Activated naive CD4-positive, alpha-beta T cell treated with anti-CD3 and anti-CD28 coated beads for 36 hours (primary cell): ENCODE data around the gene OSBPL5. TPM values are rescaled to one million over a fixed set of nuclear protein-coding genes. Genes with fewer than 3 reads are reported as not detected.

Source experiments
- CTCF ChIA-PET: fragments of 350-600 bp; sonication (Branson Sonifier 250); formaldehyde crosslinking; loops from one replicate; lab custom pipeline; 2021; ENCODE audit warnings: antibody characterized with exemption; lab: Charles Lee
- DNase-seq: peaks from one replicate; pipeline ENCODE4 v3.0.0-alpha.2; 2020
- H3K27ac Mint-ChIP-seq: one replicate; pipeline ENCODE4 v1.8.0; 2021; ENCODE audit warnings: mild to moderate bottlenecking, mixed read lengths
- H3K27me3 Mint-ChIP-seq: one replicate; pipeline ENCODE4 v1.8.0; 2021; ENCODE audit warnings: low read depth, mixed read lengths
- H3K36me3 Mint-ChIP-seq: one replicate; pipeline ENCODE4 v1.8.0; 2021; ENCODE audit warnings: low read depth, mixed read lengths
- H3K4me1 Mint-ChIP-seq: one replicate; pipeline ENCODE4 v1.8.0; 2021; ENCODE audit warnings: low read depth, mixed read lengths
- H3K4me3 Mint-ChIP-seq: one replicate; pipeline ENCODE4 v1.8.0; 2021; ENCODE audit warnings: mild to moderate bottlenecking, moderate library complexity, mixed read lengths
- H3K9me3 Mint-ChIP-seq: one replicate; pipeline ENCODE4 v1.8.0; 2021; ENCODE audit warnings: mixed read lengths
- intact Hi-C: fragments of 100-400 bp; cut with micrococcal nuclease; formaldehyde crosslinking; loops from one replicate; pipeline ENCODE4 v1.15.1; 2023
- total RNA-seq, 2 experiments: library from RNA; stranded (reverse); gene quantifications; one replicate each; pipeline ENCODE4 v1.2.3, GENCODE V29; 2021

The OSBPL5 gene
- total RNA-seq, 2 experiments from 2014 or later, result 3.5 to 3.9 TPM

DNA sequence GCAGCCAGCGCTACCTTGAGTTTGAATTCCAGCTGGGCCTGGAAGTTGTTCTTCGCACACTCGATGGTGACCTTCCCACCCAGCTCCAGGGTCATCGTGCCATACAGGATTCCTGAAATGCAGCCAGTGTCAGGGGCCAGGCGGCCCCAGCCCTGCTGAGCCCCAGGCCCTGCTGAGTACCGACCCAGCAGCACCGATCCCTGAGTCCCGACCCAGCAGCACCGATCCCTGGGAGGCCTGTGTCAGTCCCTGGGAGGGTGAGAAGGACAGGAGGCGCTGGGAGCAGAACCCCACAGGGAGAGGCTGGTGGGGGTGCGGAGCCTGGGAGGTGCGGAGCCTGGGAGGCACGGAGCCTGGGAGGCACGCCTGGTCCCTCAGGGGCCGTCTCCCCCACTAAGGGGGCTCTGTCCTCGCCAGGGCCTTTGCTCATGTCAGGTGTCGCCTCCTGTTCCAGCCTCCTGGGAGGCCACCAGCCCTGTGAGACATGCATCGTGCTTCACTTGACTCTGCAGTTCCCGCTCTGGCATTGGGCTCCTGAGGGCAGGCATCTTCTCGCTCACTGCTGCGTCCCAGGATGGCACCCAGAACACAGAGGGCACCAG, 70.8 kb downstream of the OSBPL5 start:
- H3K4me3 Mint-ChIP-seq, result no peak overlapping the region
- no peaks in the 10 kb centered on the region for H3K9me3 Mint-ChIP-seq
- no peak for DNase-seq
- H3K27ac Mint-ChIP-seq, result no peak overlapping the region
- intact Hi-C loops, result loop anchor here (5.0 kb wide), 1 partner anchor 72 kb away; no protein-coding TSS in a partner anchor
- CTCF ChIA-PET, result interaction anchor here (0.9 to 1.3 kb wide), 4 partner anchors 8 to 561 kb away, joined by 3 to 5 read pairs (median 4); no protein-coding TSS in a partner anchor
- H3K4me1 Mint-ChIP-seq, result peaks cover 3% of the 10 kb centered on the region
- no peaks in the 10 kb centered on the region for H3K27me3 Mint-ChIP-seq
- H3K36me3 Mint-ChIP-seq, result no peaks in the 10 kb centered on the region

DNA sequence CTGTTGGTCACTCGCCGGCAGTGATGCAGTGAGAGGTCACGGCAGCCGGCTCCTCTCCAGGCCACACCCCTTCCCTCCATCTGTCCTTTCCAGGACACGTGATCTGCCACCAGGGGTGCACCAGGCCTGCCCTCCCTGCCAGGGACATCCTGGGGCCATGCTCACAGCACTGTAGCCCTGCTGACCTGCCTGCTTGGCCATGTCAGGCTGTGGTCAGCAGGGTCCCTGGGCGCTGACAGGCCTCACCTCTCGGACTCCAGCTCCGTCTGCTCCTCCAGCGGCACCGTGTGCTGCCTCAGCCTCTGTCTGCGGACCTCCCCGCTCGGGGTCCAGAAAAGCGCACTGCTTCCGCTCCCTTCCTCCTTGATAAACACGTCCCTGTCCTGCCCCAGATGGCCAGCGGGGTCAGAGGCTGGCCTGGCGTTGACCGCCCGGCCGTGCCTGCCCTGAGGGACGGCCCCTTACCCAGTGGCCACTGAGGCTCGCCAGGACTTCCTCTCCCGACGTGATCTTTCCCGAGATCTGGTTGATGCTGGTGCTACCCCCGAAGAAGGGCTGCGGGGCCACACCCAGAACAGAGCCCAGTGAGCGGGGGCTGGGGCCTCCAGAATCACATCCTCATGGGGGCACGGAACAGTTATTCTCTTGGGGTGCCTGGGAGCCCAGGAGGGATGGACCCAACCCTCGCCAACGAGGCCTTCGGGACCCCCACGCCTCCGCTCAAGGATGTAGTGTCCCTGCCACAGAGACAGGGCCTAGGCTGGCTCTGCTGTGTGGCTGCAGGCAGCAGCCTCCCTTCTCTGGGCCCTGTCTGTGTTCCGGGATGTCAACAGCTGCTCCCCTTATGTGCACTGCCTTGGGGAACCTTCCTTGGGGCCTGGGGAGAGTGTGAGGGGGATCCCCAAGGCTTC, 71.6 kb downstream of the OSBPL5 start:
- H3K4me3 Mint-ChIP-seq, result no peak overlapping the region
- no peaks in the 10 kb centered on the region for H3K4me1 Mint-ChIP-seq
- no peaks in the 10 kb centered on the region for H3K36me3 Mint-ChIP-seq
- intact Hi-C loops, result loop anchor here (5.0 kb wide), 1 partner anchor 71 kb away; no protein-coding TSS in a partner anchor
- no peaks in the 10 kb centered on the region for H3K9me3 Mint-ChIP-seq
- no peak for DNase-seq
- no peak overlapping the region for H3K27ac Mint-ChIP-seq
- H3K27me3 Mint-ChIP-seq, result no peaks in the 10 kb centered on the region
- CTCF ChIA-PET, result interaction anchor here (1.1 to 4.6 kb wide), 4 partner anchors 7 to 560 kb away, joined by 5 to 38 read pairs (median 12); no protein-coding TSS in a partner anchor

DNA sequence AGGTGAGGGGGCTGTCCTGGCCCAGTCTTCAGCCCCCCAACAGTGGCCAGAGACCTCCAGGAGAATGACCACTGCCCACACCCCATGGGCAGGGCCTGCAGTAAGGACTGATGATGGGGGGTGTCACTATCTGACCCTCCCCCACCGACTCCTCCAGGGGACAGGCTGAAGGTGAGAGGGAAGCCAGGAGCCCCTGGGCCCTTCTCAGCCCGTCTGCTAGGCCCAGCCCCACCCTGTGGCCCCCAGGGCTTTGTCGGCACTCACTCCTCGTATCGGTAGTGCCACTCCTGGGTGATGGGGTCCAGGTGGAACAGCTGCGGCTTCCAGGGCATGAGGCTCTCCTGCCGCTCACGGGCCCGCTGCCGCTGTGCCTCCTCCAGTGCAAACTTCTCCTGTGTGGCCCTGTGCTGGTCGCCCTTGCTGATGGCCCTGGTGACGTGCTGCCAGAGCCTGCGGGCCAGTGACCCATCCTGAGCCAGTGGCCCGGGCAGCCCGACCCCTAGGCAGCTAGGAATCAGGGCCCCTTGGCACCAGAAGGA, 72.4 kb downstream of the OSBPL5 start:
- DNase-seq, result no peak
- intact Hi-C loops, result loop anchor here (5.0 kb wide), 1 partner anchor 70 kb away; no protein-coding TSS in a partner anchor
- no peaks in the 10 kb centered on the region for H3K36me3 Mint-ChIP-seq
- no peaks in the 10 kb centered on the region for H3K4me1 Mint-ChIP-seq
- no peak overlapping the region for H3K4me3 Mint-ChIP-seq
- H3K27me3 Mint-ChIP-seq, result no peaks in the 10 kb centered on the region
- no peaks in the 10 kb centered on the region for H3K9me3 Mint-ChIP-seq
- no peak overlapping the region for H3K27ac Mint-ChIP-seq
- CTCF ChIA-PET, result interaction anchor here (0.9 to 4.6 kb wide), 4 partner anchors 45 to 559 kb away, joined by 4 to 38 read pairs (median 12); no protein-coding TSS in a partner anchor

DNA sequence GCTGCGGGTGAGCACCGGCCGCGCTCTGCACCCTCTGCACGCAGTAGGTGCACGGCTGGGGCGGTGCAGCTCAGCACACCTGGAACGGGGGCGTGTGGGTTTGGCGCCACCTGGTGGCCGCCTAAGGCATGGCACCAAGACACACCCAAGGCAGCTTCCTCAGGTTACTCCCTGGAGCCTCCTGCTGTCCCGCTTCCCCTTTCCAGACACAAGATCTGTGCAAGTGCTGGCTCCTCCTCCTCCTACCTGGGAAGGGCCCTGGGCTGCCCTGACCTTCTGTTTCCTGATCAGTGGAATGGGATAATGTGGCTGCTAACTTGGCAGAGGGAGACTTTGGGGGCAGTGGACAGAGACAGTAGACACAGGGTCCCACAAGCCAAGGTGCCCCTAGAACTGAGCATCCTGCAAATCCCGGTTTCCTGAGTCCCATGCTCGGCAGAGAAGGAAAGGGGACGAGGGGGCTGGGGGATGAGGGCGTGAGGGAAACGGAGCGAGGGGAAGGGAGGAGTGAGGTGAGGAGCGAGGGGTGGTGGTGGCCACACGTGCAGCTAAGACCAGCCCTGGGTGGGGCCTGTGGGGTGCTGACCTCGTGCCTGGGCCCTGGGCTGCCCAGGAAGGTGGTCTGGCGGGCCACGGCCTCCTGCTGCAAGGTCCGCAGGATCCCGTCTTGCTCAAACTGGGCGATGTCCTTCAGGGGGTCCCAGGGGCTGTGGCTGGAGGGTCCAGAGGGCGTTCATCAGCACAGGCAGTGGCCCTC, 73.1 kb downstream of the OSBPL5 start:
- DNase-seq, result peak; percentile 78
- intact Hi-C loops, result loop anchor here (1.0 to 5.0 kb wide), 5 partner anchors 55 to 560 kb away; no protein-coding TSS in a partner anchor

DNA sequence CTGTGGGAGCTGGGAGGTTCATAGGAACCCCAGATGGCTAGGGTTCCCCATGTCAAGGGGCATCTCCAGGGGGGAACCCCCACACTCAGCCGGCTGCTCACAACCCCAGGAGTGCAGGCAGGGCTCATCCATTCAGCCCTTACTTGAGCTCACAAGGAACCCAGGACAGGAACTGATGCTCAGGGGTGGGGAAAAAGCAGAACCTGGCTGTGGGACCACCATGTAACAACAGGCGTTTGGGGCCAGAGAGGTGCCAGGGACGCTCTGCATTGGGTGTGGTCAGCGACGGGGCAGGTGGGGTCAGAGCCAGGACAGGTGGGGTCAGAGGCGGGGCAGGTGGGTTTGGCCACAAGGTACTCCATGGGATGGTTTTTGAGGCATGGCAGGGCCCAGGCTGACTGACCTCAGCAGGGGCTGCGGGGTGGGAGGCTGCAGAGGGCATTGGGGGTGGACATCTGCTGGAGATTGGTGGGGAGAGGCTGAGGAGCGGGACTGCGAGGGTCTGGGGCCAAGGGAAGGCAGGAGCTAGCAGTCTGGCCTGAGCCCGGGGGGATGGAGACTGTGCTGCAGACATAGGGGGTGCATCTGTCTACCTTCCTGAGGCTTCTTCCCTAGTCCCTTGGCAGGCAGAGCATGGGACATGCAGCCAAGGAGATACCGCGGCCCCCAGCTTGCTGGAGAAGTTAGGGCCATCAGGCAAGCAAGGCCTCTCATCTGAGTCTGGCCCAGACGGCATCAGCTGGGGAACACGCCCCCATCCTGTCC, 73.8 kb downstream of the OSBPL5 start:
- H3K9me3 Mint-ChIP-seq, result no peaks in the 10 kb centered on the region
- CTCF ChIA-PET, result interaction anchor here (0.6 to 4.6 kb wide), 27 partner anchors 10 to 558 kb away, joined by 3 to 38 read pairs (median 4); no protein-coding TSS in a partner anchor

More for the DNA sequence above, 73.1 kb downstream of the OSBPL5 start:
- no peak overlapping the region for H3K4me3 Mint-ChIP-seq
- H3K4me1 Mint-ChIP-seq, result no peaks in the 10 kb centered on the region
- H3K27me3 Mint-ChIP-seq, result no peaks in the 10 kb centered on the region
- no peak overlapping the region for H3K27ac Mint-ChIP-seq
- CTCF ChIA-PET, result interaction anchor here (0.6 to 4.6 kb wide), 27 partner anchors 10 to 558 kb away, joined by 3 to 38 read pairs (median 4); no protein-coding TSS in a partner anchor
- H3K36me3 Mint-ChIP-seq, result no peaks in the 10 kb centered on the region
- H3K9me3 Mint-ChIP-seq, result no peaks in the 10 kb centered on the region

DNA sequence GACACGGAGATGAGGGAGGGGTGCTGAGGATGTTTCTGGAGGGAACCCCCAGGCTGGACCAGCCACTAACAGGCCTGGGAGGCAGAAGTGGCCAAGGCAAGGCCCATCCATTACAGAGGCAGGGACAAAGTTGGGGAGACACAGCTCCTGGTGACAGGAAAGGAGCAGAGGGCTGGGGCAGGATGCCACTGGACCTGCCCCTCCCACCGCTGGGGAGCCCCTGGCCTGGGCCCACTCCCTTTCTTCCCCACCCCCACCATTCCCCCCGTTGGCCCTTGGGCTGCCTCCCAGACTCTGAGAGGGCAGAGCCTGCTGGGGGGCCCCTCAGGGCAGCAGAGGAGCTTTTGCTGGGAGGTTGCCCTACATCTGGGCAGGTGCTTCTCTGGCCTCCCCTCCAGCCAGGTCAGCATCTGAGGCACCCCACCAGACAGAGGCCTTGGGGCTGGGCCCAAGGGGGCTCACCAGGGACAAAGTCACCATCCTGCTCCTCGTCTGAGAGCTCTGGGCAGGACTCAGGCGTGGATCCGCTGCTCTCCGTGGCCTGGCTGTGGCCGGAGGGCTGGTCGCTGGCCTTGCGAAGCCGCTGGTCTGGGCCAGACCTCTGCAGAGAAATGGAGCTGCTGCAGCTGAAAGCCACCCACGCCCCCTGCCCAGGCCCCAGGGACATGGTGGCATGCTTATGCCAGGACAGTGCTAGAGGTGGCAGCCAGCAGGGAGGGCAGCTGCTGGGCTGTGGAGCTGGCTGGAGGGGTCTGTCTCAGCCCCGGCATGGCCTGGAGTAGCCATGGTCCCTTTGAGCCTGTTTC, 74.8 kb downstream of the OSBPL5 start:
- no peaks in the 10 kb centered on the region for H3K9me3 Mint-ChIP-seq
- H3K27ac Mint-ChIP-seq, result no peak overlapping the region
- DNase-seq, result no peak
- H3K36me3 Mint-ChIP-seq, result no peaks in the 10 kb centered on the region
- intact Hi-C loops, result loop anchor here (5.0 kb wide), 1 partner anchor 68 kb away; no protein-coding TSS in a partner anchor
- CTCF ChIA-PET, result interaction anchor here (1.1 to 4.6 kb wide), 10 partner anchors 11 to 557 kb away, joined by 3 to 38 read pairs (median 8); no protein-coding TSS in a partner anchor
- no peaks in the 10 kb centered on the region for H3K4me1 Mint-ChIP-seq
- no peaks in the 10 kb centered on the region for H3K27me3 Mint-ChIP-seq
- H3K4me3 Mint-ChIP-seq, result no peak overlapping the region

More for the DNA sequence above, 73.8 kb downstream of the OSBPL5 start:
- Mint-ChIP-seq H3K27ac (no peak overlapping the region), H3K4me3 (no peak overlapping the region), H3K36me3 (no peaks in the 10 kb centered on the region), H3K4me1 (no peaks in the 10 kb centered on the region), H3K27me3 (no peaks in the 10 kb centered on the region)
- intact Hi-C loops, result loop anchor here (1.0 to 5.0 kb wide), 5 partner anchors 54 to 559 kb away; no protein-coding TSS in a partner anchor
- DNase-seq, result no peak

DNA sequence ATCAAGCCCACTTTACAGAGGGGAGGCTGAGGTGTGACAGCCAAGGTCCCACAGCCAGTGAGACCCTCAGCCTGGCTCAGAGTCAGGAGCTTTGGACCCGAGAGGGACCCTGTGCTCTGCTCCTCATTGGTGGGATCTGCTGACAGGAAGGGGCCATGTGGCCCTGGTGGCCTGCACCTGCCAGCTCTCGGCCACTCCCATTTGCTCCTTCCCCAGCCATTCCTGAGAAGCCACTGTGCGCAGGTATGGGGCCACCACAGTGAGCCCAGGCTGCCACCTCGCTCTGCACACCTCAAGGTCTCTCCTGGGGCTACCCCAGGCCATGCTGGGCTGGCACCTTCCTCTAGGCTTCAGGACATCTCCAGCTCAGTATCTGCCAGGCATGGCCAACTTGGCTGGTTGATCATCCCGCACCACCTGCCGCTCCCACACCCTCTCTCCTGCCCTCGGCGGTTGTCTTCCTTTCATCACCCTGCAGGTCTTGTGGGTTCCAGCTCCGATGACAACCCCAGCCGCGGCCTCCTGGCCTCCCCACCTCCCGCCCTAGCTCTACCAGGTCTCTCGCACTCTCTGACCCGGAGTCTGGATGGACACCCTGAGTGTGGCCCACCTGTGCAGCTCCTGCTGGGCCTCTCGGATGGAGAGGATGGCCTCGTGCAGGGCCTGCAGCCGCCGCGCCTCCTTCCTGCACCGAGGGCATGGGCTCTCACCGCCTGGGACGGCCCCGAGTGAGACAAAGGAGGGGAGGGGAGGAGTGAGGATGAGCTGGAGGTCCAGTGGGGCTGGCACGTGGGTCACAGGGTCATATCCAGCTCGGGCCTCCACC, 75.7 kb downstream of the OSBPL5 start:
- intact Hi-C loops, result loop anchor here (5.0 kb wide), 1 partner anchor 67 kb away; no protein-coding TSS in a partner anchor
- Mint-ChIP-seq H3K36me3 (no peaks in the 10 kb centered on the region), H3K4me3 (no peak overlapping the region), H3K27me3 (no peaks in the 10 kb centered on the region), H3K4me1 (no peaks in the 10 kb centered on the region), H3K9me3 (no peaks in the 10 kb centered on the region), H3K27ac (no peak overlapping the region)
- DNase-seq, result no peak
- CTCF ChIA-PET, result interaction anchor here (1.2 to 4.6 kb wide), 5 partner anchors 10 to 556 kb away, joined by 3 to 38 read pairs (median 17); no protein-coding TSS in a partner anchor

DNA sequence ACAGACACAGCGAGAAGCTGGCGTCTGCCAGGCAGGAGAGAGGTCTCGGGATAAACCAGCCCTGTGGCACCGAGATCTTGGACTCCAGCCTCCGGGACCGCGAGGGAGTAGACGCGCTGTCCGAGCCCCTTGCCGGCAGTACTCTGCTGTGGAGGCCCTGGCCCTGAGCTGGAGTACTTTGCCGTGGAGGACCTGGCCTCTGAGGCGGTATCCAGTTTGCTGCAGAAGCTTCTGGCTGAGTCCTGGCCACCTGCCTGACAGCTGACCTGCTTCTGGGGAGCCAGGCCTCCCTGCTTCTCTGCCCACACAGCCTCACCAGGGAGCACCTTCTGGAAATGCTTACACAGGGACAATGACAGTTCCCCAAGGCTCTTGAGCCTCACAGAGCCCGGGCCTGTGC, 76.3 kb downstream of the OSBPL5 start:
- no peaks in the 10 kb centered on the region for H3K36me3 Mint-ChIP-seq
- CTCF ChIA-PET, result interaction anchor here (1.2 to 4.6 kb wide), 3 partner anchors 9 to 555 kb away, joined by 3 to 38 read pairs (median 8); no protein-coding TSS in a partner anchor
- intact Hi-C loops, result no loop called here
- no peak overlapping the region for H3K4me3 Mint-ChIP-seq
- H3K9me3 Mint-ChIP-seq, result no peaks in the 10 kb centered on the region
- no peak for DNase-seq
- H3K27ac Mint-ChIP-seq, result no peak overlapping the region
- no peaks in the 10 kb centered on the region for H3K4me1 Mint-ChIP-seq
- H3K27me3 Mint-ChIP-seq, result no peaks in the 10 kb centered on the region

DNA sequence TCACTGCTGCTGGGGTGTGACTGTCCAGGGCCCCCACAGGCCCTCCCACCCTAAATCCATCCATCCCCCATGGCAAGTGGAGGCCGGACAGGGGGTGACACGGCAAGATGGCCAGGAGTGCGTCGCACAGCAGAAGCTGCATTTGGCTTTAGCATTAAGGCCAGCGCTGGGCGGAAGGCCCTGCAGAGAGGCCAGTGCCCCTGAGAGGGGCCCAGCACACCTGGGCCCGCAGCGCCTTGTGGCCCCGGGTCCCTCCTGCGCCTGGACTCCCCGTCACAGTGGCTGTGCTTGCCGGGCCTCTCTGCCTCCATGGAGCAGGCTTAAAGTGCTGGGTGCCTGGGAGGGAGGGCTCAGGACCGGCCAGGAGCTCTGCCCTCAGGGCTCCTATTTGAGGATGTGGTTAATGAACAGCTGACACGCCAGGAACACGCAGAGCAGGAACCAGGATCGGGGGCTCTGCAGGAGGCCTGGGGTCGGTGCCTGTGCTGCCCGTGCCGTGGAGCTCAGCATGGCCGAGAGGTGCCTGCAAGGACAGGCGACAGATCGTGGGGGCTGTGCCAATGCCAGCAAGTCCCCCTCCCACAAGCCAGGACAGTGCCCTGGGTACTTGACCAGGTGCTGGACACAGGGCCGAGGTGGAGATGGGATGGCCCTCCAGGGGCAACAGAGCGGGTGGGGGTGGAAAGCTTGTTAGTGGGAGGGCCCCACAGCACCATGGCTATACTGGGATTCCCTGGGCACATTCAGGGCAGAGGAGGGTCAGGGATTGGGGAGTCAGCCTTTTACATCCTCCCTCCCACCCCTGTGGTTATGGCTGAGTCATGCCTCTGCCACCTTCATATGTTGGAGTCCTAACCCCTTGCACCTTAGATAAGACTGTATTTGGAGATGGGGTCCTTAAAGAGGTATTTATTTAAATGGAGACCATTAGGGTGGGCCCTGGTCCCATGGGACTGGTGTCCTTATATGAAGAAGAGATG, 77.0 kb downstream of the OSBPL5 start:
- Mint-ChIP-seq H3K4me3 (no peak overlapping the region), H3K27ac (no peak overlapping the region)

More for the DNA sequence above, 77.0 kb downstream of the OSBPL5 start:
- Mint-ChIP-seq H3K9me3 (no peaks in the 10 kb centered on the region), H3K27me3 (no peaks in the 10 kb centered on the region), H3K36me3 (no peaks in the 10 kb centered on the region), H3K4me1 (no peaks in the 10 kb centered on the region)
- intact Hi-C loops, result no loop called here
- no peak for DNase-seq
- CTCF ChIA-PET, result interaction anchor here (1.2 kb wide), 1 partner anchor 114 kb away, joined by 3 read pairs; no protein-coding TSS in a partner anchor
